ENCODE results near the gene RARB. TPM values are rescaled to one million over a fixed set of nuclear protein-coding genes. Genes with fewer than 3 reads are reported as not detected.

RARB gene
- total and polyA plus RNA-seq, 2 experiments from 2014 or later: 0.14 to 0.42 TPM

- peaks cover 35% of the 10 kb centered on the region; the same call in 2 of the 3 replicates for H3K36me3 Mint-ChIP-seq (ENCODE audit: low read depth)
- Histone ChIP-seq H3K27ac (ENCODE audit: low read depth) (peak overlapping the region; percentile 8; the same call in 1 of the 2 replicates), H3K4me1 (ENCODE audit: insufficient read depth) (peaks cover 18% of the 10 kb centered on the region; the same call in 1 of the 2 replicates), H3K27me3 (ENCODE audit: insufficient read depth) (no peaks in the 10 kb centered on the region), H3K9me2 (ENCODE audit: insufficient read depth) (no peaks in the 10 kb centered on the region), H3F3A (replicated peaks; ENCODE audit: low read depth) (no peaks in the 10 kb centered on the region), H3K4me3 (no peak overlapping the region), H3K36me3 (ENCODE audit: insufficient read depth) (peaks cover 5% of the 10 kb centered on the region; the same call in 1 of the 2 replicates), H2AFZ (no peak overlapping the region), H3K4me2 (no peak overlapping the region), H4K20me1 (replicated peaks; ENCODE audit: insufficient read depth) (no peaks in the 10 kb centered on the region), H3K79me2 (replicated peaks; ENCODE audit: insufficient read depth) (no peaks in the 10 kb centered on the region)
- ATAC-seq (no peak), DNase-seq (ENCODE audit: low spot score) (no peak)
- H3K27me3 Mint-ChIP-seq (ENCODE audit: insufficient read depth, low read depth, poor library complexity): no peaks in the 10 kb centered on the region
- no peak overlapping the region for H3K4me3 Mint-ChIP-seq
- H3K9me3 Mint-ChIP-seq: no peaks in the 10 kb centered on the region
- TF ChIP-seq POLR2AphosphoS5 (IDR thresholded peaks at IDR 0.05; ENCODE audit: low read depth): no peak
- no peak for TF ChIP-seq ZNF462 (CRISPR knock-in tag; IDR thresholded peaks at IDR 0.05)
- TF ChIP-seq STAT1 (IDR thresholded peaks at IDR 0.05; ENCODE audit: unreplicated experiment): no peak
- no peak for TF ChIP-seq ZNF331 (CRISPR knock-in tag; IDR thresholded peaks at IDR 0.05; ENCODE audit: low read depth)
- no peak for TF ChIP-seq JUNB (IDR thresholded peaks at IDR 0.05; ENCODE audit: unreplicated experiment)
- TF ChIP-seq NANOG (IDR thresholded peaks at IDR 0.05; ENCODE audit: borderline replicate concordance): no peak
- TF ChIP-seq, protein P1, sequence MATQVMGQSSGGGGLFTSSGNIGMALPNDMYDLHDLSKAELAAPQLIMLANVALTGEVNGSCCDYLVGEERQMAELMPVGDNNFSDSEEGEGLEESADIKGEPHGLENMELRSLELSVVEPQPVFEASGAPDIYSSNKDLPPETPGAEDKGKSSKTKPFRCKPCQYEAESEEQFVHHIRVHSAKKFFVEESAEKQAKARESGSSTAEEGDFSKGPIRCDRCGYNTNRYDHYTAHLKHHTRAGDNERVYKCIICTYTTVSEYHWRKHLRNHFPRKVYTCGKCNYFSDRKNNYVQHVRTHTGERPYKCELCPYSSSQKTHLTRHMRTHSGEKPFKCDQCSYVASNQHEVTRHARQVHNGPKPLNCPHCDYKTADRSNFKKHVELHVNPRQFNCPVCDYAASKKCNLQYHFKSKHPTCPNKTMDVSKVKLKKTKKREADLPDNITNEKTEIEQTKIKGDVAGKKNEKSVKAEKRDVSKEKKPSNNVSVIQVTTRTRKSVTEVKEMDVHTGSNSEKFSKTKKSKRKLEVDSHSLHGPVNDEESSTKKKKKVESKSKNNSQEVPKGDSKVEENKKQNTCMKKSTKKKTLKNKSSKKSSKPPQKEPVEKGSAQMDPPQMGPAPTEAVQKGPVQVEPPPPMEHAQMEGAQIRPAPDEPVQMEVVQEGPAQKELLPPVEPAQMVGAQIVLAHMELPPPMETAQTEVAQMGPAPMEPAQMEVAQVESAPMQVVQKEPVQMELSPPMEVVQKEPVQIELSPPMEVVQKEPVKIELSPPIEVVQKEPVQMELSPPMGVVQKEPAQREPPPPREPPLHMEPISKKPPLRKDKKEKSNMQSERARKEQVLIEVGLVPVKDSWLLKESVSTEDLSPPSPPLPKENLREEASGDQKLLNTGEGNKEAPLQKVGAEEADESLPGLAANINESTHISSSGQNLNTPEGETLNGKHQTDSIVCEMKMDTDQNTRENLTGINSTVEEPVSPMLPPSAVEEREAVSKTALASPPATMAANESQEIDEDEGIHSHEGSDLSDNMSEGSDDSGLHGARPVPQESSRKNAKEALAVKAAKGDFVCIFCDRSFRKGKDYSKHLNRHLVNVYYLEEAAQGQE (IDR thresholded peaks at IDR 0.05; ENCODE audit: unreplicated experiment): no peak
- TF ChIP-seq EZH2 (IDR thresholded peaks at IDR 0.05; ENCODE audit: low read depth, unreplicated experiment): no peak
- TF ChIP-seq, protein P2, sequence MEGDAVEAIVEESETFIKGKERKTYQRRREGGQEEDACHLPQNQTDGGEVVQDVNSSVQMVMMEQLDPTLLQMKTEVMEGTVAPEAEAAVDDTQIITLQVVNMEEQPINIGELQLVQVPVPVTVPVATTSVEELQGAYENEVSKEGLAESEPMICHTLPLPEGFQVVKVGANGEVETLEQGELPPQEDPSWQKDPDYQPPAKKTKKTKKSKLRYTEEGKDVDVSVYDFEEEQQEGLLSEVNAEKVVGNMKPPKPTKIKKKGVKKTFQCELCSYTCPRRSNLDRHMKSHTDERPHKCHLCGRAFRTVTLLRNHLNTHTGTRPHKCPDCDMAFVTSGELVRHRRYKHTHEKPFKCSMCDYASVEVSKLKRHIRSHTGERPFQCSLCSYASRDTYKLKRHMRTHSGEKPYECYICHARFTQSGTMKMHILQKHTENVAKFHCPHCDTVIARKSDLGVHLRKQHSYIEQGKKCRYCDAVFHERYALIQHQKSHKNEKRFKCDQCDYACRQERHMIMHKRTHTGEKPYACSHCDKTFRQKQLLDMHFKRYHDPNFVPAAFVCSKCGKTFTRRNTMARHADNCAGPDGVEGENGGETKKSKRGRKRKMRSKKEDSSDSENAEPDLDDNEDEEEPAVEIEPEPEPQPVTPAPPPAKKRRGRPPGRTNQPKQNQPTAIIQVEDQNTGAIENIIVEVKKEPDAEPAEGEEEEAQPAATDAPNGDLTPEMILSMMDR (conservative IDR thresholded peaks at IDR 0.05; ENCODE audit: low read depth in 2 of 2): no peak
- TF ChIP-seq CREB1 (CRISPR knock-in tag; IDR thresholded peaks at IDR 0.05; ENCODE audit: low read depth): no peak
- no peak for TF ChIP-seq EZH2phosphoT487 (IDR thresholded peaks at IDR 0.05; ENCODE audit: unreplicated experiment)
- no peak for TF ChIP-seq ZNF114 (CRISPR knock-in tag; IDR thresholded peaks at IDR 0.05)
- H3K27ac Mint-ChIP-seq: no peak overlapping the region; the same call in 1 of the 2 replicates
- H3K4me1 Mint-ChIP-seq: peaks cover 15% of the 10 kb centered on the region
Measured at GRCh38 chr3:25635038-25635437, 207.0 kb downstream of the RARB start.

Measured in GM23338 (cell line).